Myocyte (in vitro differentiated cells): ENCODE results near the gene LRRC18. TPM values are rescaled to one million over a fixed set of nuclear protein-coding genes. Genes with fewer than 3 reads are reported as not detected.

ENCODE experiments used
- DNase-seq: peaks from one replicate; pipeline ENCODE4 v3.0.0-alpha.2; 2012; ENCODE audit warnings: low read depth
- microRNA-seq: library from miRNA; unstranded; fragments of <30 nt; microRNA quantifications from one replicate; pipeline ENCODE4, GENCODE V29; 2016
- total RNA-seq: library from RNA; depleted of rRNA; stranded (reverse); fragments of >200 nt; gene quantifications from 2 replicates; pipeline ENCODE4 v1.2.3, GENCODE V29; 2014

LRRC18 gene
- total RNA-seq, 1 donor from 2014 or later: not detected

- DNase-seq: no peak
Observed at GRCh38 chr10:48882881-48883280, 56.8 kb downstream of the LRRC18 start.

GRCh38 chr10:48881937-48882336 is 57.7 kb downstream of the LRRC18 start:
- no peak for DNase-seq

GRCh38 chr10:48880016-48880705 is 59.5 kb downstream of the LRRC18 start:
- DNase-seq: no peak

- DNase-seq: no peak
Observed at GRCh38 chr10:48879451-48879850, 60.2 kb downstream of the LRRC18 start.

GRCh38 chr10:48878091-48878490 is 61.5 kb downstream of the LRRC18 start:
- DNase-seq: no peak

- DNase-seq: no peak
Observed at GRCh38 chr10:48872234-48872633, 67.4 kb downstream of the LRRC18 start.

Small RNAs within 50 kb of the gene (microRNA-seq; reads per million reads assigned to microRNA genes)
- gene MIR4294: not detected

Other genes with a start within 250 kb of the LRRC18 start
- gene VSTM4, start 175.7 kb upstream of the LRRC18 start, total RNA-seq: 21.5 and 25.2 TPM in 2 replicates
- gene FAM170B, start 194.2 kb upstream of the LRRC18 start, total RNA-seq: not detected in 2 replicates
- 0.32 TPM in 1 of 2 replicates, not detected in the other for gene TMEM273, start 248.6 kb upstream of the LRRC18 start, total RNA-seq